Measurements from ENCODE around the gene CENPX.

GRCh38 chr17:81984773-81985410 lies 37.8 kb downstream of the CENPX start:
- TF ChIP-seq, protein P1, sequence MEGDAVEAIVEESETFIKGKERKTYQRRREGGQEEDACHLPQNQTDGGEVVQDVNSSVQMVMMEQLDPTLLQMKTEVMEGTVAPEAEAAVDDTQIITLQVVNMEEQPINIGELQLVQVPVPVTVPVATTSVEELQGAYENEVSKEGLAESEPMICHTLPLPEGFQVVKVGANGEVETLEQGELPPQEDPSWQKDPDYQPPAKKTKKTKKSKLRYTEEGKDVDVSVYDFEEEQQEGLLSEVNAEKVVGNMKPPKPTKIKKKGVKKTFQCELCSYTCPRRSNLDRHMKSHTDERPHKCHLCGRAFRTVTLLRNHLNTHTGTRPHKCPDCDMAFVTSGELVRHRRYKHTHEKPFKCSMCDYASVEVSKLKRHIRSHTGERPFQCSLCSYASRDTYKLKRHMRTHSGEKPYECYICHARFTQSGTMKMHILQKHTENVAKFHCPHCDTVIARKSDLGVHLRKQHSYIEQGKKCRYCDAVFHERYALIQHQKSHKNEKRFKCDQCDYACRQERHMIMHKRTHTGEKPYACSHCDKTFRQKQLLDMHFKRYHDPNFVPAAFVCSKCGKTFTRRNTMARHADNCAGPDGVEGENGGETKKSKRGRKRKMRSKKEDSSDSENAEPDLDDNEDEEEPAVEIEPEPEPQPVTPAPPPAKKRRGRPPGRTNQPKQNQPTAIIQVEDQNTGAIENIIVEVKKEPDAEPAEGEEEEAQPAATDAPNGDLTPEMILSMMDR (IDR thresholded peaks at IDR 0.05), result no peak
- TF ChIP-seq POLR2A (IDR thresholded peaks at IDR 0.05), result no peak

Measured in adrenal gland (tissue), 5 donors.